ENCODE data around the gene MRAP2. TPM values are rescaled to one million over a fixed set of nuclear protein-coding genes. Genes with fewer than 3 reads are reported as not detected.

The MRAP2 gene
- total RNA-seq, 2 experiments from 2014 or later = not detected

DNA sequence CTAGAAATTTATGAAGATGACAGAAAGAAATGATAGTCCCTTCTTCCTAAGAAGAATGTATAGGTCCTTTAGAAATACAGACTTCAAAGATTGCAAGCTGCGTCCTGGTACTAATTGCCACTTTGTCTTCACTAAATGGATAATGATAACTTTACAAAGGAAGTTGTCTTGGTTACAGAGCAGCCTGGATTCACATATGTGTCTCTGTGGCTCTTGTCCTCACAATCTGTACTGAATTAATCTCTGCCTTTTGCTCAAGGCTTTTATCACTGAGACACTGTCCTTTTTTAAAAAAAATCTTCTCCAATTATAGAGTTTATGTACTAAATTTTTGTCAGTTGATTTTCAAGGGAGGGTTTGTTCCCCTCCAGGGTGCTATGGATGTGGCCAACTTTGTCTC is 17.5 kb upstream of the MRAP2 start:
- Mint-ChIP-seq H3K9me3 (no peaks in the 10 kb centered on the region), H3K4me1 (ENCODE audit: low read depth) (no peaks in the 10 kb centered on the region), H3K4me3 (no peak overlapping the region), H3K36me3 (ENCODE audit: low read depth) (no peaks in the 10 kb centered on the region), H3K27me3 (peaks cover 31% of the 10 kb centered on the region), H3K27ac (no peak overlapping the region)
- Histone ChIP-seq H3K4me1 (ENCODE audit: insufficient read depth, low read length) (no peaks in the 10 kb centered on the region), H3K9me3 (ENCODE audit: control insufficient read depth in 1 of 2, insufficient read depth in 1 of 2, low read length in 2 of 2) (no peaks in the 10 kb centered on the region), H3K36me3 (ENCODE audit: insufficient read depth, low read length) (no peaks in the 10 kb centered on the region), H3K27me3 (ENCODE audit: control insufficient read depth in 1 of 2, insufficient read depth in 2 of 2, low read length in 2 of 2) (peaks cover 0 to 6% of the 10 kb centered on the region in 2 experiments), H3K4me3 (ENCODE audit: low read length) (no peak overlapping the region), H3K27ac (ENCODE audit: low read depth in 1 of 2, low read length in 2 of 2) (no peak overlapping the region)
- TF ChIP-seq, protein P1, sequence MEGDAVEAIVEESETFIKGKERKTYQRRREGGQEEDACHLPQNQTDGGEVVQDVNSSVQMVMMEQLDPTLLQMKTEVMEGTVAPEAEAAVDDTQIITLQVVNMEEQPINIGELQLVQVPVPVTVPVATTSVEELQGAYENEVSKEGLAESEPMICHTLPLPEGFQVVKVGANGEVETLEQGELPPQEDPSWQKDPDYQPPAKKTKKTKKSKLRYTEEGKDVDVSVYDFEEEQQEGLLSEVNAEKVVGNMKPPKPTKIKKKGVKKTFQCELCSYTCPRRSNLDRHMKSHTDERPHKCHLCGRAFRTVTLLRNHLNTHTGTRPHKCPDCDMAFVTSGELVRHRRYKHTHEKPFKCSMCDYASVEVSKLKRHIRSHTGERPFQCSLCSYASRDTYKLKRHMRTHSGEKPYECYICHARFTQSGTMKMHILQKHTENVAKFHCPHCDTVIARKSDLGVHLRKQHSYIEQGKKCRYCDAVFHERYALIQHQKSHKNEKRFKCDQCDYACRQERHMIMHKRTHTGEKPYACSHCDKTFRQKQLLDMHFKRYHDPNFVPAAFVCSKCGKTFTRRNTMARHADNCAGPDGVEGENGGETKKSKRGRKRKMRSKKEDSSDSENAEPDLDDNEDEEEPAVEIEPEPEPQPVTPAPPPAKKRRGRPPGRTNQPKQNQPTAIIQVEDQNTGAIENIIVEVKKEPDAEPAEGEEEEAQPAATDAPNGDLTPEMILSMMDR (IDR thresholded peaks at IDR 0.05) = no peak
- DNase-seq = no peak
- CTCF ChIA-PET = no interaction called here
- POLR2A ChIA-PET = no interaction called here
- intact Hi-C loops (cut with DNase I, micrococcal nuclease) = no loop called here
- no peak for ATAC-seq (ENCODE audit: poor library complexity)

DNA sequence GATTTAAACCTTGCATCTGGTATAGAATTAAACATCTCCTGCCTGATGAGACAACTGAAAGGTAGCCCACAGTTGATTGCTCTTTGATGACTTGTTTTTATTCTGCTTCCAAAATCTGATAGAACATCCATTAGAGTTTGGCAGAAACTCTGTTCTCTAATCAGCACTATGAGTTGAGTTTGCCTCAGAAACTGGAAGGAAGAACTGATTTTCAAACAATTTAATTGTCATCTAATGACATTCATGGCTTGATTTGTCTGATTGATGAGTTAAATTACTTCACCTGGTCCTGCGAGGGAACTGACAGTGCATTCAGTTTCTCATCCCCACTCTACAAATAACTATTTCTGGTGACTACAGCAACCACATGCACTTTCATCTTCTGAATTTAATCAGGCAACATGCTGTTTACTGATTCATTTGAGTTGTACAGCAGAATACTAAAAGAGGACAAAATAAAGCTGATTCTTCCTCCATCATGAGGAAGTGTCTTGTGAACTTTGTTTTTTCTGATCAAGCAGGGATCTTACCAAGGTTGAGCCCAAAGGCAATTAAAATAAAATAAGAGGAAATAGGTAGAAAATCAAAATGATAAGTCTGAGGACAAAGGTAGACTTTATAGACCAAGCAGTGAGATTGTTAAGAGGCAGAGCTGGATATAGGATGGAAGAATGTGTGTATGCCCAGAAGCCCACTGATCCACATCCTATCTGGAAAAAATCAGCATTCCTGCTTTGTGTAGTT is 15.7 kb upstream of the MRAP2 start:
- peaks cover 32% of the 10 kb centered on the region for H3K27me3 Mint-ChIP-seq
- no peaks in the 10 kb centered on the region for H3K36me3 Mint-ChIP-seq (ENCODE audit: low read depth)
- intact Hi-C loops (cut with DNase I, micrococcal nuclease) = no loop called here
- no peak overlapping the region for H3K27ac Mint-ChIP-seq
- H3K4me3 ChIP-seq (ENCODE audit: low read length) = no peak overlapping the region
- ATAC-seq (ENCODE audit: poor library complexity) (no peak), DNase-seq (no peak)
- TF ChIP-seq, protein P1 (IDR thresholded peaks at IDR 0.05) = no peak
- H3K27me3 ChIP-seq (ENCODE audit: control insufficient read depth in 1 of 2, insufficient read depth in 2 of 2, low read length in 2 of 2) = peaks cover 0 to 6% of the 10 kb centered on the region in 2 experiments
- ChIA-PET CTCF (no interaction called here), POLR2A (no interaction called here)
- no peaks in the 10 kb centered on the region for H3K9me3 Mint-ChIP-seq
- H3K27ac ChIP-seq (ENCODE audit: low read depth in 1 of 2, low read length in 2 of 2) = no peak overlapping the region
- no peaks in the 10 kb centered on the region for H3K9me3 ChIP-seq (ENCODE audit: control insufficient read depth in 1 of 2, insufficient read depth in 1 of 2, low read length in 2 of 2)
- no peaks in the 10 kb centered on the region for H3K4me1 Mint-ChIP-seq (ENCODE audit: low read depth)
- H3K4me3 Mint-ChIP-seq = no peak overlapping the region
- H3K4me1 ChIP-seq (ENCODE audit: insufficient read depth, low read length) = no peaks in the 10 kb centered on the region
- no peaks in the 10 kb centered on the region for H3K36me3 ChIP-seq (ENCODE audit: insufficient read depth, low read length)

DNA sequence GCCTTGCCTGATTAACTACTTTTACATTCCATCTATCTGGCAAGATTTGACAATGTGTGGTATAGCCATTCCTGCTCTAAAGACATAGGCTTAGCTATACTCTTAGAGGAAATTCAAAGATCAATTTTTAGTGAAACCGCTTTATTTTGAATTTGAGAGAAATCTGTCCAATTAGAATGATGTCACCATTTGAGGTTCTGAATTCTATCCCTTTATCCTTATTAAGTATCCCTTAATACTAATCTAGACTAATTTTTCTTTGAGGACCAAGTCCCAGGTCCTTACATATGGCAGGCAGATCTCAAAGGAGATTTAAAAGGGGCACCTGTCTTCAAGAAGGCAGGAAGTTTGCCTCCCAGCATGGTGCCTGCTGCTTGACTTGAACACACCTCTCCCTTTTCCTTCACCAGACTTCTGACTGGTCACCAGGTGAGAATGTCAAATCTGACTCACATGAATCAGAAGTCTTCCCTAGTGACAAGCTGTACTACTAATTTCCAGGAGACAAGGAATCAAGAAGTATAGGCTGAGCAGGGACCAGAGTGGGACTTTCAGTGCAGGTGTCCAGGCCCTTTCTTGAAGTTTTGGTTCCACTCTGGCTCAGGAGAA is 15.0 kb upstream of the MRAP2 start:
- ChIA-PET POLR2A (no interaction called here), CTCF (no interaction called here)
- Mint-ChIP-seq H3K4me3 (no peak overlapping the region), H3K27ac (no peak overlapping the region), H3K4me1 (ENCODE audit: low read depth) (no peaks in the 10 kb centered on the region), H3K9me3 (no peaks in the 10 kb centered on the region), H3K27me3 (peaks cover 32% of the 10 kb centered on the region), H3K36me3 (ENCODE audit: low read depth) (no peaks in the 10 kb centered on the region)
- DNase-seq (no peak), ATAC-seq (ENCODE audit: poor library complexity) (no peak)
- intact Hi-C loops (cut with DNase I, micrococcal nuclease) = no loop called here
- Histone ChIP-seq H3K4me1 (ENCODE audit: insufficient read depth, low read length) (no peaks in the 10 kb centered on the region), H3K27me3 (ENCODE audit: control insufficient read depth in 1 of 2, insufficient read depth in 2 of 2, low read length in 2 of 2) (peaks cover 0 to 6% of the 10 kb centered on the region in 2 experiments), H3K9me3 (ENCODE audit: control insufficient read depth in 1 of 2, insufficient read depth in 1 of 2, low read length in 2 of 2) (no peaks in the 10 kb centered on the region), H3K4me3 (ENCODE audit: low read length) (no peak overlapping the region), H3K36me3 (ENCODE audit: insufficient read depth, low read length) (no peaks in the 10 kb centered on the region), H3K27ac (ENCODE audit: low read depth in 1 of 2, low read length in 2 of 2) (no peak overlapping the region)
- TF ChIP-seq, protein P1 (IDR thresholded peaks at IDR 0.05) = no peak
